Measurements from ENCODE around the gene IL16.

IL16 gene

DNA sequence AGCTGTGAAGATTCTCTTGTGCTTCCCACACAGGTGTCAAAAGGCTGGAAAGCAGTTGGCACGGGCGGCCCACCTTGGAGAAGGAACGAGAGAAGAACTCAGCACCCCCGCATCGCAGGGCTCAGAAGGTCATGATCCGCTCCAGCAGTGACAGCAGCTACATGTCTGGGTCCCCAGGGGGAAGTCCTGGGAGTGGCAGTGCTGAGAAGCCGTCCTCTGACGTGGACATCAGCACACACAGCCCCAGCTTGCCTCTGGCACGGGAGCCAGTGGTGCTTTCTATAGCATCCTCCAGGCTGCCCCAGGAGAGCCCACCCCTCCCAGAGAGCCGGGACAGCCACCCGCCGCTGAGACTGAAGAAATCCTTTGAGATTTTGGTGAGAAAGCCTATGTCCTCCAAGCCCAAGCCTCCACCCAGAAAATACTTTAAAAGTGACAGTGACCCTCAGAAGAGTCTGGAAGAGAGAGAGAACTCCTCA, 95.9 kb downstream of the IL16 start:
- ChIA-PET CTCF (interaction anchor here (1.0 to 1.4 kb wide), 2 partner anchors 18 to 27 kb away, joined by 3 to 5 read pairs; no protein-coding TSS in a partner anchor), POLR2A (interaction anchor here (1.1 kb wide), 1 partner anchor 31 kb away, joined by 3 read pairs; the partner anchor contains the start of gene STARD5)
- no peak for DNase-seq (ENCODE audit: extremely low spot score)
- no peak for TF ChIP-seq BHLHE40 (IDR thresholded peaks at IDR 0.05; ENCODE audit: borderline replicate concordance)
- no peak for TF ChIP-seq HDGF (IDR thresholded peaks at IDR 0.05; ENCODE audit: borderline replicate concordance)
- TF ChIP-seq, protein P1, sequence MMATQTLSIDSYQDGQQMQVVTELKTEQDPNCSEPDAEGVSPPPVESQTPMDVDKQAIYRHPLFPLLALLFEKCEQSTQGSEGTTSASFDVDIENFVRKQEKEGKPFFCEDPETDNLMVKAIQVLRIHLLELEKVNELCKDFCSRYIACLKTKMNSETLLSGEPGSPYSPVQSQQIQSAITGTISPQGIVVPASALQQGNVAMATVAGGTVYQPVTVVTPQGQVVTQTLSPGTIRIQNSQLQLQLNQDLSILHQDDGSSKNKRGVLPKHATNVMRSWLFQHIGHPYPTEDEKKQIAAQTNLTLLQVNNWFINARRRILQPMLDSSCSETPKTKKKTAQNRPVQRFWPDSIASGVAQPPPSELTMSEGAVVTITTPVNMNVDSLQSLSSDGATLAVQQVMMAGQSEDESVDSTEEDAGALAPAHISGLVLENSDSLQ (IDR thresholded peaks at IDR 0.05), result no peak
- no peak for TF ChIP-seq TARDBP (IDR thresholded peaks at IDR 0.05)
- TF ChIP-seq ZNF384 (IDR thresholded peaks at IDR 0.05), result no peak
- TF ChIP-seq L3MBTL2 (conservative IDR thresholded peaks at IDR 0.05), result no peak
- no peak for TF ChIP-seq CTBP1 (IDR thresholded peaks at IDR 0.05; ENCODE audit: borderline replicate concordance)
- TF ChIP-seq LEF1 (IDR thresholded peaks at IDR 0.05; ENCODE audit: borderline replicate concordance), result no peak
- TF ChIP-seq ELF4 (IDR thresholded peaks at IDR 0.05), result no peak
- TF ChIP-seq SP1 (IDR thresholded peaks at IDR 0.05), result no peak
- no peak for TF ChIP-seq NFRKB (IDR thresholded peaks at IDR 0.05)
- no peak for TF ChIP-seq SUZ12 (IDR thresholded peaks at IDR 0.05)
- no peak for TF ChIP-seq FOXM1 (IDR thresholded peaks at IDR 0.05; ENCODE audit: borderline replicate concordance)
- no peak for TF ChIP-seq ARNT (IDR thresholded peaks at IDR 0.05)
- no peak for TF ChIP-seq FOXK2 (IDR thresholded peaks at IDR 0.05)
- no peak for TF ChIP-seq FOXA1 (IDR thresholded peaks at IDR 0.05)

DNA sequence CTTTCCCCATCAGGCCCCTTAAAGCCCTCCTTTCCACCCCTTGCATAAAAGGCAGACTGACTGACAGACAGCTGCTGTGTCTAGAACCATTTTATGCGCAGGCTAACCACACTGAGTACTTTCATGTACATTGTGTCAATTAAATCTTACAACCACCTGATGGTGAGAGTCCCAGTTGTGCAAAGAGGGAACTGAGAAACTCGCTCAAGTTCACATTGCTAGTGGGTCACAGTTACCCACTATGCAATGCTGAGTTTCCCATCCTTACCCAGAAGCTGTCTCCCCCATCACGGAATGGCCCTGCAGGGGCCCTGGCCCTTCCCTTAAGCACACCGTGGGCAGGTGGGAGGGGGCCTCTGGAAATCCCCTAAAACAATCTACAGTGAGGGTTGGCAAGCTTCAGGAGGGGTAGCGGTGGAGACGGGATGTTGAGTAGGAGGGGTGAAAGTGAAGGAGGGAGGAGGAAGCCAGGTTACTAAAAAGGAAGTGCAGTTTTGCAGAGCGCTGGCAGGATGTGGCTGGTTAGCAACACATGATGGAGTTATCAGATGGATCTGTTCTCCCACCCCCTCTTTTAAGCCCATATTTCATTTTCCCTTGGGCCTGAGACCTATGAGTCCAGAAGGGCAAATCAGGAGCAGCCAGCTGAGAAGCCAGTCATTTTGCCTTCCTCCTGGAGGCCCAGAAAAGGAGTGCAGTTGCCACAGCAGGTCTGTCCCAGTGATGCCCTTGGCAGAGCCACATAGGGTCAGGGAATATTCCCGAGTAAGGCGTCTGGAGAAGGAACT, 97.2 kb downstream of the IL16 start:
- CTCF ChIA-PET, result interaction anchor here (0.6 kb wide), 1 partner anchor 1008 kb away, joined by 3 read pairs; no protein-coding TSS in a partner anchor
- no peak for DNase-seq (ENCODE audit: extremely low spot score)
- POLR2A ChIA-PET, result no interaction called here
- TF ChIP-seq, protein P1 (IDR thresholded peaks at IDR 0.05), result no peak
- TF ChIP-seq ARNT (IDR thresholded peaks at IDR 0.05), result no peak
- no peak for TF ChIP-seq NFRKB (IDR thresholded peaks at IDR 0.05)
- TF ChIP-seq L3MBTL2 (conservative IDR thresholded peaks at IDR 0.05), result no peak
- TF ChIP-seq LEF1 (IDR thresholded peaks at IDR 0.05; ENCODE audit: borderline replicate concordance), result no peak
- no peak for TF ChIP-seq HDGF (IDR thresholded peaks at IDR 0.05; ENCODE audit: borderline replicate concordance)
- TF ChIP-seq ZNF384 (IDR thresholded peaks at IDR 0.05), result no peak
- TF ChIP-seq FOXK2 (IDR thresholded peaks at IDR 0.05), result no peak
- no peak for TF ChIP-seq SUZ12 (IDR thresholded peaks at IDR 0.05)
- no peak for TF ChIP-seq SP1 (IDR thresholded peaks at IDR 0.05)
- TF ChIP-seq BHLHE40 (IDR thresholded peaks at IDR 0.05; ENCODE audit: borderline replicate concordance), result no peak
- TF ChIP-seq FOXA1 (IDR thresholded peaks at IDR 0.05), result no peak
- TF ChIP-seq ELF4 (IDR thresholded peaks at IDR 0.05), result no peak
- TF ChIP-seq FOXM1 (IDR thresholded peaks at IDR 0.05; ENCODE audit: borderline replicate concordance), result no peak
- no peak for TF ChIP-seq TARDBP (IDR thresholded peaks at IDR 0.05)
- no peak for TF ChIP-seq CTBP1 (IDR thresholded peaks at IDR 0.05; ENCODE audit: borderline replicate concordance)

DNA sequence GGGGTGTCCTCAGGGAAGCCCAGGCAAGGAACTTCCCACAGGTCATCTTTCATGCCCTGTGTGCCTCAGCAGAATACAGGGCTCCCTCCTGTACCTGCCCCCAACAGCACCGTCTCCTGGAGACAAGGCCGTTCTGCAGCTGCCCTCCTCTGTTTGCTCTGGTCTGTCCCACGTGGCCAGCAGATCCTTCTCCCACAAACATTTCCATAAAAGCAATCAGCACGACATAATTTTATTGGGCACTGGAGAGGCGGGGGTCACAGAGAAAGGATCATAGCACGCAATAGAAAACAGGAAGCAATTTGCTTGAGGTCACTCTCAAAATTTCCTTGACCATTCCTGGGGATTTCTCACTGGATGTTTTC, 97.8 kb downstream of the IL16 start:
- POLR2A ChIA-PET, result no interaction called here
- peak; percentile 21 for DNase-seq (ENCODE audit: extremely low spot score)
- TF ChIP-seq, protein P1 (IDR thresholded peaks at IDR 0.05), result no peak
- TF ChIP-seq FOXM1 (IDR thresholded peaks at IDR 0.05; ENCODE audit: borderline replicate concordance) (no peak), FOXK2 (IDR thresholded peaks at IDR 0.05) (no peak), ELF4 (IDR thresholded peaks at IDR 0.05) (no peak), NFRKB (IDR thresholded peaks at IDR 0.05) (no peak), BHLHE40 (IDR thresholded peaks at IDR 0.05; ENCODE audit: borderline replicate concordance) (no peak), CTBP1 (IDR thresholded peaks at IDR 0.05; ENCODE audit: borderline replicate concordance) (no peak)
- CTCF ChIA-PET, result no interaction called here

DNA sequence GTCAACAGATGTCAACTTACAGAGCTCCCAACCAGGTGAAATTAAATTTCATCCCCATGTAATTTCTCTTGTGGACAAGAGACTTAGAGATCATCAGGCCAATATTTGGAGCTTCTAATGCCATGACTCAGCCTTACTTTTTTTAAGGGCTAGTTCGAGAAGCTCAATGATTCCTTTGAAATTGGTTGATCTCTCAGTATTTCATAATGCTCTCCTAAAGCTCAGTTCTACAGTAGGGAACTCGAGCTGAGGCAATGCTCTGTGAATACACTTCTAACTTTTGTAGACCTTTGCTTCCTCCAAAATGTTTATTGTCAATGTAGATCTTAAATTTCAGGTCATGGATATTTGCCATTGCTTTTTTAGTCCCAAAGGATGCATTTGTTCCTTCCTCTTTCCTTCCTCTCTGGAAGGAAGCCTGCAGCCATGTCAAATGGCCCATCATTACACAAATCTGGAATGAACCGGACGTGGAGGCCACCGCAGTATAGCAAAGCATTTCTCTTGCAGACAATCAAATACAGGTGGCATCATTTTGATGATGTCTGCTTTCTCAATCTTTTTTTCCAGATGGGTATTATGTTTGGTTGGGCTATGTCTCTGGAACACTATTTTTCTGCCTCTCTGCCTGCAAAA, 98.9 kb downstream of the IL16 start:
- TF ChIP-seq HDGF (IDR thresholded peaks at IDR 0.05; ENCODE audit: borderline replicate concordance) (no peak), CTBP1 (IDR thresholded peaks at IDR 0.05; ENCODE audit: borderline replicate concordance) (no peak), BHLHE40 (IDR thresholded peaks at IDR 0.05; ENCODE audit: borderline replicate concordance) (no peak), ARNT (IDR thresholded peaks at IDR 0.05) (no peak), FOXK2 (IDR thresholded peaks at IDR 0.05) (no peak), FOXA1 (IDR thresholded peaks at IDR 0.05) (no peak), ELF4 (IDR thresholded peaks at IDR 0.05) (no peak), NFRKB (IDR thresholded peaks at IDR 0.05) (no peak), SUZ12 (IDR thresholded peaks at IDR 0.05) (no peak), TARDBP (IDR thresholded peaks at IDR 0.05) (no peak), ZNF384 (IDR thresholded peaks at IDR 0.05) (no peak), LEF1 (IDR thresholded peaks at IDR 0.05; ENCODE audit: borderline replicate concordance) (no peak), L3MBTL2 (conservative IDR thresholded peaks at IDR 0.05) (no peak), FOXM1 (IDR thresholded peaks at IDR 0.05; ENCODE audit: borderline replicate concordance) (no peak), SP1 (IDR thresholded peaks at IDR 0.05) (no peak)
- TF ChIP-seq, protein P1 (IDR thresholded peaks at IDR 0.05), result no peak
- ChIA-PET POLR2A (interaction anchor here (1.1 kb wide), 1 partner anchor 28 kb away, joined by 5 read pairs; the partner anchor contains the start of gene STARD5), CTCF (interaction anchor here (0.6 to 0.9 kb wide), 3 partner anchors 20 to 28 kb away, joined by 3 to 6 read pairs (median 4); partner anchors contain the start of gene STARD5)
- no peak for DNase-seq (ENCODE audit: extremely low spot score)
